ENCODE results near the gene LMTK3. TPM values are rescaled to one million over a fixed set of nuclear protein-coding genes. Genes with fewer than 3 reads are reported as not detected.

LMTK3 gene
- total and polyA plus RNA-seq, 2 experiments from 2014 or later, result 1.3 to 3.7 TPM

DNA sequence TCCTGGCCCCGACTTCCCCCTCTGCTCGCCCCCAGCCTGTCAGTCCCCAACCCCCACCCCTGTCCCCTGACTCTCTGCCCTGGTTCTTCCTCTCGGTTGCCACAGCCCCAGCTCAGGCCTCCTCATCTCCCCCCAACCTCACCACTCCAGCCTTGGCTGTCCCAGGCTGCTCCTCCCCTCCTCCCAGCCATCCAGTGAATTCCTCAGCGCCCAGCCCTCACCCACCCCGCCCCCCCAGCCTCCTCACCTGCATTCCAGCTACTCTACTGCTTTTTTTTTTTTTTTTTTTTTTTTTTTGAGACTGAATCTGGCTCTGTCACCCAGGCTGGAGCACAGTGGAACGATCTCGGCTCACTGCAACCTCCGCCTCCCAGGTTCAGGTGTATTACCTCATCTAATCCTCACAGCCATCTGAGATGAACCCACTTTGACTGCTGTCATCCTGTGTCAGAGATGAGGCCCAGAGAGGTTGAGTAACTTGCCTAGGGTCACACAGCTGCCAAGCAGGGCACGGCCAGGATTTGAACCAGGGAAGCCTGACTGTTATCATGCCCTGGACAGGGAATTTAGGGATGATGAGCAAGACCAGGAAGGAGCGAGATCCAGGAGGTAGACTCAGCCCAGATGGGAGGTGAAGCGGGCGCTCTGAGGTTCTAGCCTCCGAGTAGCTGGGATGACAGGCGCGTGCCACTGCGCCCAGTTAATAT lies 42.9 kb upstream of the LMTK3 start:
- Histone ChIP-seq H3K27ac (peak overlapping the region; percentile 87), H3K9me2 (replicated peaks; ENCODE audit: insufficient read depth) (no peaks in the 10 kb centered on the region), H3K4me2 (peak overlapping the region; percentile 67), H3K4me1 (ENCODE audit: insufficient read depth) (peaks cover 18% of the 10 kb centered on the region), H3K36me3 (replicated peaks; ENCODE audit: insufficient read depth, low read depth) (no peaks in the 10 kb centered on the region), H3K9me3 (ENCODE audit: low read depth) (no peaks in the 10 kb centered on the region), H3K4me3 (no peak overlapping the region), H4K20me1 (ENCODE audit: insufficient read depth, poor library complexity, severe bottlenecking) (no peaks in the 10 kb centered on the region), H2AFZ (no peak overlapping the region), H3K79me2 (no peaks in the 10 kb centered on the region), H3K27me3 (no peaks in the 10 kb centered on the region)
- TF ChIP-seq, protein P1, sequence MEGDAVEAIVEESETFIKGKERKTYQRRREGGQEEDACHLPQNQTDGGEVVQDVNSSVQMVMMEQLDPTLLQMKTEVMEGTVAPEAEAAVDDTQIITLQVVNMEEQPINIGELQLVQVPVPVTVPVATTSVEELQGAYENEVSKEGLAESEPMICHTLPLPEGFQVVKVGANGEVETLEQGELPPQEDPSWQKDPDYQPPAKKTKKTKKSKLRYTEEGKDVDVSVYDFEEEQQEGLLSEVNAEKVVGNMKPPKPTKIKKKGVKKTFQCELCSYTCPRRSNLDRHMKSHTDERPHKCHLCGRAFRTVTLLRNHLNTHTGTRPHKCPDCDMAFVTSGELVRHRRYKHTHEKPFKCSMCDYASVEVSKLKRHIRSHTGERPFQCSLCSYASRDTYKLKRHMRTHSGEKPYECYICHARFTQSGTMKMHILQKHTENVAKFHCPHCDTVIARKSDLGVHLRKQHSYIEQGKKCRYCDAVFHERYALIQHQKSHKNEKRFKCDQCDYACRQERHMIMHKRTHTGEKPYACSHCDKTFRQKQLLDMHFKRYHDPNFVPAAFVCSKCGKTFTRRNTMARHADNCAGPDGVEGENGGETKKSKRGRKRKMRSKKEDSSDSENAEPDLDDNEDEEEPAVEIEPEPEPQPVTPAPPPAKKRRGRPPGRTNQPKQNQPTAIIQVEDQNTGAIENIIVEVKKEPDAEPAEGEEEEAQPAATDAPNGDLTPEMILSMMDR (IDR thresholded peaks at IDR 0.05; ENCODE audit: poor library complexity), result no peak
- TF ChIP-seq EZH2phosphoT487 (IDR thresholded peaks at IDR 0.05; ENCODE audit: low read depth, severe bottlenecking, unreplicated experiment) (no peak), EZH2 (IDR thresholded peaks at IDR 0.05; ENCODE audit: borderline replicate concordance) (no peak)
- WGBS (ENCODE audit: low lambda C conversion rate, missing lambda C conversion rate), result 63% methylated on average over 13 of the region's 16 CpGs
- peak; percentile 87 for DNase-seq (ENCODE audit: low spot score)

DNA sequence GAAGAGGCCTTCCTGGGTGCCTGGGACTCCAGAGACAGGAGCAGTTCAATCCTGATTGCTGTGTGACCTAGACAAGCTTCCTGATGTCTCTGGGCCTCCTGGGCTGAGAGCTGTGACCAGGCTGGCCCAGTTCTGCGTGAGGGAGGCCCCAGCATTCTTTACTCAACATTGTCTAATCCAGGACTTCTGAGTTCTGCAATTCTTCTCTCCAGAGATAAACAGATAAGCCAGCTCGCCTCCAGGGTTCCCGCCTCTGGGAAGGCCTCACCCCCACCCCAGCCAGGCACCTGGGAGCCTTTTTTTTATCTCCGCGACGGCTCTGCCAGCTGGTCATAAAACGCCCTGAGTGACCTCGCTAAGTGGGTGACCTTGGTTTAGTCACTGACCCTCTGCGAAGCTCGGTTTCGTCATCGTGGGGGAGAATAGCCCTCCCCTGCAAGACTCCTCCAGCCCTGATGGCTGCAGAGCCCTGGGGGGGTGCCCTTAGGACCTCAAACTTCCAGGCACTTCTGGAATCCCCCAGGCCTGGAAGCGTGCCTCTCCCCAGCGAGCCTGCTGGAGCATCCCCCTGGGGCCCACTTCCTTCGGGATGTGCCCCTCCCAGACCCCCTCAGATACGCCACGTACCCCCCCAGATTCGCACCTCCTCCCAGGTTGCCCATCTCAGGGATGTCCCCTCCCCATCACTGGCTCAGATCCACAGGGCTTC lies 42.2 kb upstream of the LMTK3 start:
- Histone ChIP-seq H3K4me1 (ENCODE audit: insufficient read depth) (peaks cover 18% of the 10 kb centered on the region), H3K4me2 (peak overlapping the region; percentile 67), H4K20me1 (ENCODE audit: insufficient read depth, poor library complexity, severe bottlenecking) (no peaks in the 10 kb centered on the region), H3K4me3 (no peak overlapping the region), H3K9me3 (ENCODE audit: low read depth) (no peaks in the 10 kb centered on the region), H3K27me3 (no peaks in the 10 kb centered on the region), H3K27ac (peak overlapping the region; percentile 87), H3K79me2 (no peaks in the 10 kb centered on the region), H3K9me2 (replicated peaks; ENCODE audit: insufficient read depth) (no peaks in the 10 kb centered on the region), H2AFZ (no peak overlapping the region), H3K36me3 (replicated peaks; ENCODE audit: insufficient read depth, low read depth) (no peaks in the 10 kb centered on the region)
- DNase-seq (ENCODE audit: low spot score), result peak; percentile 90
- TF ChIP-seq EZH2 (IDR thresholded peaks at IDR 0.05; ENCODE audit: borderline replicate concordance) (no peak), EZH2phosphoT487 (IDR thresholded peaks at IDR 0.05; ENCODE audit: low read depth, severe bottlenecking, unreplicated experiment) (no peak)
- TF ChIP-seq, protein P1 (IDR thresholded peaks at IDR 0.05; ENCODE audit: poor library complexity), result no peak
- WGBS (ENCODE audit: low lambda C conversion rate, missing lambda C conversion rate), result 7% methylated on average over 15 of the region's 18 CpGs

DNA sequence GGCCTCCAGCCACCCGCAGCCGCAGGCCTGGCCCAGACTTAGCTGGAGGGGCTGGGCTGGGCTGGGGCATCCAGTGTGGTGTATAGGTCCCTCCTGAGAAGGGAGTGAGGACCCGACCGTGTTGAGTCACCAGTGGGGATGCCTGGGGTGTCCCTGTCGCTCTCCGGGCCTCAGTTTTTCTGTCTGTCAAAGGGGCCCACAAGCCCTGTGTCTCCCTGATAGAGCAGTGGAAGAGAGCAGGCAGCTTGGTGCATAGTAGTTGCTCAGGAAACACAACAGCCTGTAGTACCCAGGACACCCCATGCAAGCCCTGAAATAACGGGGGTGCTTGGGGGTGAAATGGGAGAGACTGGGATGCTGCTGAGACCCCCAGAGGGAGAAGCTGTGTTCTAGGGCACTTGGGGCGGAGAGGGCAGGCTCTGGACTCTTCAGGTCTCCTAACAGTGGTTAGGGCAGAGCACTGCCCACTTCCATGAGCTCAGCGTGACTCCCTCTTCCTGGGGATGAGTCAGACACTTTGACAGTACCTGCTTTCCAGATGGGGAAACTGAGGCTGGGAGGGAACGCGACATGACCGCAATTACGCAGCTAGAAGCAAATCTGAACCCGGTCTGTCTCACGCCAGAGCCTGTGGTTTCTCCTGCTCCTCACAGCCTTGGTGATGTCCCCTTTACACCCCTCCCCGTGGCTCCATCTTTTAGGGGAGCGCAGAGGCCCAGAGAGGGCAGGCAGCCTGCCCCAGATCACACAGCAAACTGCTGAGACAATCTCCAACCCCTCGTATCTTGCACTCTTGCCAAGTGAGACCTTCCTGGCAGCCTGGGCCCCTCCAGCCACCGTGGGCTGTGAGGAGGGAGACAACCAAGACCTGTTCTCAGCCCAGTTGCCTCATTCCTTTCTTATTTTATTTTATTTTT lies 41.0 kb upstream of the LMTK3 start:
- Histone ChIP-seq H3K9me3 (ENCODE audit: low read depth) (no peaks in the 10 kb centered on the region), H3K4me3 (no peak overlapping the region), H3K4me2 (no peak overlapping the region), H3K27me3 (no peaks in the 10 kb centered on the region), H2AFZ (no peak overlapping the region), H3K36me3 (replicated peaks; ENCODE audit: insufficient read depth, low read depth) (no peaks in the 10 kb centered on the region), H3K27ac (no peak overlapping the region), H4K20me1 (ENCODE audit: insufficient read depth, poor library complexity, severe bottlenecking) (no peaks in the 10 kb centered on the region), H3K79me2 (no peaks in the 10 kb centered on the region), H3K4me1 (ENCODE audit: insufficient read depth) (peaks cover 18% of the 10 kb centered on the region), H3K9me2 (replicated peaks; ENCODE audit: insufficient read depth) (no peaks in the 10 kb centered on the region)
- 87% methylated on average over 19 of the region's 19 CpGs for WGBS (ENCODE audit: low lambda C conversion rate, missing lambda C conversion rate)
- no peak for DNase-seq (ENCODE audit: low spot score)
- no peak for TF ChIP-seq EZH2phosphoT487 (IDR thresholded peaks at IDR 0.05; ENCODE audit: low read depth, severe bottlenecking, unreplicated experiment)
- TF ChIP-seq, protein P1 (IDR thresholded peaks at IDR 0.05; ENCODE audit: poor library complexity), result no peak
- no peak for TF ChIP-seq EZH2 (IDR thresholded peaks at IDR 0.05; ENCODE audit: borderline replicate concordance)

Data from hepatocyte (in vitro differentiated cells).